GOT3 (cell line): Measurements from ENCODE around the gene KIAA0753.
A peak's percentile ranks its signal among the peaks of the same experiment; 100 is the strongest.
"Not testable (repeated sequence)": the region's sequence is repeated elsewhere in the genome, so short reads cannot be mapped to it uniquely, and the experiment has no call there.

Experiments
- DNase-seq: peaks from one replicate; lab custom pipeline; 2025; ENCODE audit warnings: mixed read lengths; lab: John Stamatoyannopoulos, UW

KIAA0753 gene

DNA sequence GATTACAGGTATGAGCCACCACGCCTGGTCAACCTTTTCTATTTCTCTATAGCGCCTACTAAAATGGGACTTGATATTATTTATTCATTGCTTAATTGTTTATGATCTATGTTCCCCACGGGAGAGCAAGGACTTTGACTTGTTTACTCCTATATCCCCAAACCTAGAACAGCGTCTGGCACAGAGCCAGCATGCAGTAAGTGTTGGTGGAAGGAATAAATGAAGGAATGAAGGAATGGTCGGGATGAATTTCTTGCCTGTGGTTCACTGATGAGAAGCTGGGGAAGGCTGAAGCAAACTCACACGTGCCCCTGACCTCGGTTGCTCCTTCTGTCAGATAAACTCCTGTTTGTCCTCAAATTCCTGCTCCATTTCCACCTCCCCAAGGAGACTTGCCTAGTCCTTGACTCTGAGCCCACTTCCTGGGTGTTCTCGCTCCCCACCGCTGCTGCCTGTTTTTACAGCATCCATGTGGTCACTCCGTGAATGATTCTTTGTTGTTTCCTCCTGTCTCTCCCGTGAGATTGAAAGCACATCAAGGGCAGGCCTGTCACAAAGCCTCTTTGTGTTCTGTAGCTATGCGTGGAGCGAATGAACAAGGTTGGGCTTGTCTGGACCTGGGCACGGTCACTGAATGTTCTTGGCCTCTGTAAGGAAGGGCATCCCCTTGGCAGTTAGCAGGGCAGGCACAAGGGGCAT lies 28.4 kb upstream of the KIAA0753 start:
- DNase-seq = no peak

DNA sequence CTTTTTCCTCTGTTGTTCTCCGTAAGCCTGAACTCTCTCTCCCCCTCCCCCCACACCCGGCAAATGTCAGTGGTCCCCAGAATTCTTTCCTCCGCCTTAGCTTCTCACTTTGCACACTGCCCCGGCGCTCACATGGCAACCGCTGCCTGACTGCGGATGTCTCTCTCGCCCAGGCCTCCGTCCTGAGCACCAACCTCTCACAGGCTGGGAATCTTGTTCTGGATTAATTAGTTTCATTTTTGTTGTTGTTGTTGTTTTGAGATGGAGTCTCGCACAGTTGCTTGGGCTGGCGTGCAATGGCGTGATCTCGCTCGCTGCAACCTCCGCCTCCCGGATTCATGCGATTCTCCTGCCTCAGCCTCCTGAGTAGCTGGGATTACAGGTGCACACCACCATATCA lies 27.7 kb upstream of the KIAA0753 start:
- DNase-seq = no peak

DNA sequence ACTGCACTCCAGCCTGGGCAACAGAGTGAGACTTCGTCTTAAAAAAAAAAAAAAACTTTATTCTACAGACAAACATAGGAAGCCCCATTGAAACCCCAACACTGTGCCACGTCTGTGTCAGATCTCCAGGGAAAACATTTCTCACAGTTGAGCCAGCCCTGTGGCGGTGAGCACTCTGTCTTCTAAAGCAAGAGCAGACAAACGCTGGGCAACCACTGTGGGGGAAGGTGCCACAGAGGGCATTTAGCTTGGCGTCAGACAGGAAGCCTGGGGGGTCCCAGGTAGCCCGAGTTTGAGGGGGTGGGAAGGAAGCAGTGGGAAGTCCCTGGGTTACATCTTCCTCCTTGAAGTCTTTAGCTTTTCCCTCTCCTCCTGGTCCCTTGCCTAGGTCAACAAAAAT lies 27.0 kb upstream of the KIAA0753 start:
- no peak for DNase-seq

DNA sequence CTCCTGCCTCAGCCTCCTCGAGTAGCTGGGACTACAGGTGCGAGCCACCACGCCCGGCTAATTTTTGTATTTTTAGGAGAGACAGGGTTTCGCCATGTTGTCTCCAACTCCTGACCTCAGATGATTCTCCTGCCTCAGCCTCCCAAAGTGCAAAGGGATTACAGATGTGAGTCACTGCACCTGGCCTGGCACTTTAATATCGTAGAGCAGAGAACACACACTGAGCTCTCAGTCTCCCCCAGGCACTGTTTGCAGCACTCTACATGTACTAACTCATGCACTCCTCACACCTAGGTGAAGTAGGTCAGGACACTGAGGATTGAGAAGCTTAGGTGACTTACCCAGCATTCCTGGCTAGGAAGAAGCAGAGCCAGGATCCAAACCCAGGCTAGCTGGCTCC lies 26.0 kb upstream of the KIAA0753 start:
- no peak for DNase-seq

DNA sequence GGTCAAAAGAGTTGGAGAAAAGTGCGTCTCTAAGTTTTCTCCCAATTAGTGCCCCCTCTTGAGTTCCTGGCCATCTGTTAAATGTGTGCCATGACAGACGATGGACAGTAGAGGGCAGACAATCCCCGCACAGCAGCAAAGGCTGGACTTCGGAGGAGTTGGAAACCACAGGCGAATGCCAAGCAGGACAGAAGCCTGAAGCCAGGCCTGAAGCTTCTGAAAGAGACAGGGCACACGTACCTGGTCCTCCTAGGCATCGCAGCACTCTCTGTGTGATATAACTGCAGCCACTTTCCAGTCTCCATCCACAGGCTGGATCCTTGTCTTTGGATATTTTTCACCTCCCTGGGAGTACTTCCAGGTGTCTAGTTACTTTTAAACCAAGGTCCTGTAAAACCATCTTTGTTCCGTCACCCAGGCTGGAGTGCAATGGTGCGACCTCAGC lies 25.6 kb upstream of the KIAA0753 start:
- DNase-seq = peak; percentile 14

DNA sequence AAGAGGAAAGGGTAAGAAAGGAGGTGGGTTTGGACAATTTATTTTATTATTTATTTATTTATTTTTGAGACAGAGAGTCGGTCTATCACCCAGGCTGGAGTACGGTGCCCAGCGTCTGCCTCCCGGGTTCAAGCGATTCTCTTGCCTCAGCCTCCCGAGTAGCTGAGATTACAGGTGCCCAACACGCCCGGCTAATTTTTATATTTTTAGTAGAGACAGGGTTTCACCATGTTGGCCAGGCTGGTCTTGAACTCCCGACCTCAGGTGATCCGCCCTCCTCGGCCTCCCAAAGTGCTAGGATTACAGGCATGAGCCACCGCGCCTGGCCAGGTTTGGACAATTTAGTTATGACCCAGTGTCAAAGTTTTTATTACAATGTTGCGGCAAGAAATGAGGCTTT lies 22.7 kb upstream of the KIAA0753 start:
- DNase-seq = not testable (repeated sequence)

DNA sequence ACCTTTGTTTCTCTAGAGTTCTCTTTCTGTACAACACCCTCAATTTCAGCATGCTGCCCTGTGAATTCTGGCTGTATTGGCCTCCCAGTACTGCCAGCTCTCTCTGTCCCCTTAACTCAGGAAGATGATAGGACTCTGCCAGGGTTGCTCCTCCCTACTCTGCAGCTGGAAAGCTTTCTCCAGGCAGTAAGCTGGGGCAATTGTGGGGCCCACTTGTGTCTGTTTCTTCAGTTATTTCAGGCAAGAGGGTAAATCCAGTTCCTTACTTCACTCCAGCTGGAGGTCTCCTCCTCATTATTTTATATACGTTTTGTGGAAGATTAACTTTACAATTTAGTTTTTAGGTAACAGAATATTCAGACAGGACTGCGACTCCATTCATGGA lies 20.9 kb upstream of the KIAA0753 start:
- DNase-seq = no peak

DNA sequence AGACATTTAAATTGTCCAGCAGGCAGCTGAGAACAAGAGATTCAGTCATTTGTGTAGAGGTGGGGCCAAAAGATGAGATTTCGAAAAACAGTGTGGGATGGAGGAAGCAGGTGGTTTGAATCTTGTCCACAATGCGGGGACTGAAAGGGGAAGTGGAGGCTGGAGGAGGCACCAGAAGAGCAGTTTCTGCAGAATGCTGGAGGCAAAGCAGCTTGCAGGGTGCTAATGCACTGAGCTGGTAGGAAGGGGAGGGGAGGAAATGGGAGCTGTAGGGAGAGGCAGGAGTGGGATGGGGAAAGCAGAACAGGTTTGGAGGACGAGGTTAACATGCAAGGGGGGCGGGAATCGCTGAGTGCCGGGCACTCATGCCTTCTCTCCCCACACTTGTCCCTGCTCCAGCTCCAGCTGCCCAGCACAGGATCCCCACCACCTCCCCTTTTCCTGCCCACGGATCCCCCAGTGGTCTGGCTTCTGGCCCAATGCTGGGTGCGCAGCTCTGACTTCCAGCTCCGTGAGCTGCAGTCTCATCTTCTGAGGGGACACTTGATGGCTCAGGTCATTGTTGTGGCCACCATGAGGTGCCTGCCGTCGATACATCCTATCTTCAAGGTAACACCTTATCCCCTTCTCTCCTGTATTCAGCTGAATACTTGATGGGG lies 20.4 kb upstream of the KIAA0753 start:
- DNase-seq = no peak

DNA sequence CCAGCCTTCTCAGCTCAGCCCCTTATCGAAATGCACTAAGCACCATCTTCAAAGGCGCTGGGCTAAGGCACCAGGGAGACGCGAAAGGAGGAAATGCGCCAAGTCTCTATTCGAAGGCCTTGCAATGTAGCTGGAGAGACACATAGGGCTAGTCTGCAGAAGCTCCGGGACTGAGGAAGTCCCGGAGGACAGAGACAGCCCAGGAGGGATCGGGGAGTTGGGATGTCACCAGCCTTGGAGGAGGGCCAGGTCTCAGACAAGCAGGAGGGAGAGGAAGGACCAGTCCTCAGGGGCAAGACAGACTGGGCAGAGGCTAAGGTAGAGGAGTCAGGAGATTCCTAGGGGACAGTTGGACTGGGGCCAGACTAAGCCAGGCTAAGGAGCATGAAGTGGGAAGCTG lies 19.6 kb upstream of the KIAA0753 start:
- DNase-seq = no peak

DNA sequence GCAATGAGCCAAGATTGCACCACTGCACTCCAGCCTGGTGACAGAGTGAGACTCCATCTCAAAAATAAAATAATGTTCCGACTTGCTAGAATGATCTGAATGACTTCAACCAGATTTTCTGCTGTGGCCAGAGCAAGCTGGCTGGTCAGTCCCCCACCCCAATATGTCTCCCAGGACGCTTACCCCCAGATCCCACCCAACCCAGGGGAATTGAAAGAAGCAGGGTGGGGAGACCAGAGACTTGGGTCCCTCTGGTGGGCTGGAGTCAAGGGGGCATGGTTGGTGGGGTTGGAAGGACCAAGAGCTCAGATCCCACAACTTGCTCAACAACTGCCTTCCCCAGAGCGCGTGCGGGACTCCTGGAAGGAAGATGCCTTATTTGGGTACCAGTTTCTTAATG lies 17.9 kb upstream of the KIAA0753 start:
- not testable (repeated sequence) for DNase-seq

DNA sequence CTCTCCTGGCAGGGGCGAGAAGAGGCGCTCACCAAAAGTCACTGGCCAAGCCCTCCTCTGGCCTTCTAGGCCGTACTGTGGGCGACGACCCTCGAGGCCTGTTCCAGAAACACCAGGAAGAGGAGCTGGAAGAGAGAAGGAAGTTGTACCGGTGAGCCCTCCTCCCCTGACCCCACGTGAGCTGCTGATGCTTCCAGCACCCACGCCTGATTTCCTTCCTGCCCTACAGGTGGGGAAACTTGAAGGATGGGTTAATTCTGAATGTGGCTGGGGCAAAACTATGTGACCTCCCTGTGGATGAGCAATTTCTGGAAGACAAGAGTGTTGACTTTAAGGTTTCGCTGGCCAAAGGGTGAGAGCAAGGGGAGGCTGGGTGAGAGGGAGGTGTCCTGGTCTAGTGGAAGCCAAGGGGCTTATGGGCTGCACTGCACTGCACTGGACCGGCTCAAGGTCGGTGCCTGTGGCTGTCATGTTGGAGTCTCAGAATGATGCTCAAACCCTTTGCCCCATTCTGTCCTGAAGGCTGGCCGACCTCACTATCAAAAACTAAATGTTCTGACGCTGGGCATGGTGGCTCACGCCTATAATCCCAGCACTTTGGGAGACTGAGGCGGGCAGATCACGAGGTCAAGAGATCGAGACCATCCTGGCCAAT lies 17.2 kb upstream of the KIAA0753 start:
- no peak for DNase-seq

DNA sequence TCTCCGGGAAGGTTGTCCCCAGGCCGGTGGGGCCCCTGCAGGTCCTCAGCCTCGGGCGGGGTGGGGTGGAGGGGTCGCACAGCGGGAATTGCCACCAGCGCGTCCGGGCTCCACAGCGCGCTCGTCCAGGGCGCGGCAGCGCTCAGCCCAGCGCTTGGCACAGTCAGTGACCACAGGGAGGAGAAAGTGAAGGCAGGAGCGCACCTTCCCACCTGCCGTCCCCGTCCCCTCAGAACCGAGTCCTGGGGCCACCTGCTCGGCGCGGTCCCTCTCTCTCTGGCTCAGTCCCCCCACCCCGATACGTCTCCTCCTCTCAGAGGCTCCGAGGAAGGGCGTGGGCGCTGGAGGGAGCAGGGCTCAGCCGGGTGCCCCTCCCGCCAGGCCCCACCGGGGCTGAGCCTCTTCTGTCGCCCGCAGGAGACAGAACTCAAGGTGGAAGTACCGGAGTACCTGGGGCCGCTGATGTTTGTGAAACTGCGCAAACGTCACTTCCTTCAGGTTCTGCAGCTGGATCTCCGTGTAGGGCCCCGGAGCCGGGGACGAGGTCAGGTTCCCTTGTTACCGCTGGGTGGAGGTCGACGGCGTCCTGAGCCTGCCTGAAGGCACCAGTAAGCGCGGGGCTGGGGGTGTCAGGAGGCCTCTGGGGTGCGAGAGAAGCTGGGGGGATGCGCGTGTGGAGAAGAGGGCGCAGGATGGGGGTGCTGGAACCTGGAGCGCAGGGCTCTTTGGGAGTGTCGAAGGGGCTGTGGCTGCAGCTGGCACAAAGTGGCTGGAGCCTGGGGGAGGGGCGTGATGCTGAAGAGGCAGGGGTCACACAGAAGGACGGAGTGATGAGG lies 16.5 kb upstream of the KIAA0753 start:
- not testable (repeated sequence) for DNase-seq

DNA sequence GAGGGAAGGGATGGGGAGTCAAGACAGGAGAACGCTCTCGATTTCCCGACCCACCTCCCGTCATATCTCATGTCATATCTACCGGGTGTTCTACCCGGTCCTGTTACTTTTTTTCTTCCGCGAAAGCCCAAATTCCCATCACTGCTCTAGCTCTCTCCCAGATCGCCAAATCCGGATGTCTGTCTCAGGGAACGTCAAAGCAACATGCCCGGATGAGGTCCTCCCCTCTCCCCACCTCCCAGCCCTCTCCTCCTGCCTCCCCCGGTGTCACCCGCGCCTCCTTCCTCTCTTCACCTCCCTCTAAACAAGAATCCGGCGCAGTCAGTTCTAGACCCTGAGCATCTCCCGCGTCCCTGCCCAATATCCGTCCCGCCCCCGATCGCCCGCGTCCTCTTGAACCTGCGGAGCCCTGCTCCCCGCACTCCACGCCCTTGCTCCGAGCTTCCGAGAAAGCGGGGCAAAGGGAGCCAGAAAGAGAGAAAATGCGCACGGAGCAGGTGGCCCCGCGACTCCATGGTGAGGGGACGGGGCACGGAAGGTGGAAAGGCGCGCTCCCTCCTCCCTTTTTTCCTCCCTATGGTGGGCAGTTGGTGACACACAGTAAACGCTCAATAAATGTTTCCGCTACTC lies 15.3 kb upstream of the KIAA0753 start:
- not testable (repeated sequence) for DNase-seq

DNA sequence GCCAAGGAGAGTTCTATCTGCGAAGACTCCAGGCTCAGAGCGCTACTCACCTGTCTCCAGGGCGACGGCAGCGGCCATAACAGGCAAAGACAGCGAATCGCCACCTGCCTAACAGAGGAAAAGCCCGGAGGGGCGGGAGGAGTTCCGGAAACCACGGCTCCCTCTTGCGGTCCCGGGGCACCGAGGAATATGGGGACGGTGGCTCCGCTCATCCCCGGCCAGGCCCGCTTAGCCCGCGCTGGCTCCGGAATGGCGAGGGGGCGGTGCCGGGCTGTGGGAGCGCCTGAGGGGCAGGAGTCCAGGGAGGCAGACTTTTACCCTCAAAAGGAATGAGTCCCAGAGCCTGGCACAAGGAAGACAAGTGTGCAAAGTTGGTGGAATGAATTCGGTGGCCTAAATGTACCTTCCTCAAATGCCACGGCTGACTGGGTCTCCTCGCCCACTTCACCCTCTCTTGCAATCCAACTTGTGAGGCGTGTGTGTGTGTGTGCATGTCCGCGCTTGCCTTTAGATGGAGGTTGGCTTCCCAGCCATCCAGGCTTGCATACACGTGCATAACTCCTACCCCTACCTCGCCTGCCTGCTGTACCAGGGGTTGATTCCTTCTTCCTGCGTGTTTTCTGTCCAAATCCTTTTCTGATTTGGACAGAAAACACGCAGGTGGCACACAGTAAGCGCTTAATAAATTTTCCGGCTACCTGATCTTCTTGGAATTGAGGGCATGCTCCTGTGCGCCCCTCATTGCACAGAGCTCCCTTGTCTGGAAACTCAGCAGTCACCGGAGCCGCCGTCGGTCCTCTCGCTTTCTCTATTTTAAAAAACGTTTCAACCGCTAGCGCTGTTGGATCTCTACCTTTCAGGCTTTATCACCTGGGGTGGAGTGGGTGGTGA lies 14.6 kb upstream of the KIAA0753 start:
- DNase-seq = no peak

DNA sequence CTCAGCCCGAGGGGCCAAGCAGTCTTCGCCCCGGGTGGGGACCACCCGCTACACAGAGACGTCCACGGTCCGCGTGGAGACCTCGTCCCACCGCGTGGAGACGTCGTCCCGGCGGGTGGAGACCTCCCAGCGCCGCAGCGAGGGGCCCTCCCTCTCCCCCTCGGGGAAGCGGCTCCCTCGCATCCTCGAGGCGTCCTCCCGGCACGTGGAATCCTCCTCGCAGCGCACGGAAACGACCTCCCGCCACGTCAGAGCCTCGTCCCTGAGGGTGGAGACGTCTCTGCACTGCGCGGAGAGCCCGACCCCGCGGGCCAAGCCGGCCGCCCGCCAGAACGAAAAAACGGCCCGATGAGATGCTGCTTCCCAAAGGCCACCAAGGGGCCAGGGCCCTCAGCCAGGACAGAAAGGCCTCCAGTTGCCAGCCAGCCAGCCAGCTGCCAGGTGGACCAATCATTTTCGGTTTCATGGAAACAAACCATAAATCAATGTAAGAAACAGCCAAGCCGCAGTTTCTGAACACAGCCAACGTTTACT lies 11.5 kb upstream of the KIAA0753 start:
- DNase-seq = no peak

DNA sequence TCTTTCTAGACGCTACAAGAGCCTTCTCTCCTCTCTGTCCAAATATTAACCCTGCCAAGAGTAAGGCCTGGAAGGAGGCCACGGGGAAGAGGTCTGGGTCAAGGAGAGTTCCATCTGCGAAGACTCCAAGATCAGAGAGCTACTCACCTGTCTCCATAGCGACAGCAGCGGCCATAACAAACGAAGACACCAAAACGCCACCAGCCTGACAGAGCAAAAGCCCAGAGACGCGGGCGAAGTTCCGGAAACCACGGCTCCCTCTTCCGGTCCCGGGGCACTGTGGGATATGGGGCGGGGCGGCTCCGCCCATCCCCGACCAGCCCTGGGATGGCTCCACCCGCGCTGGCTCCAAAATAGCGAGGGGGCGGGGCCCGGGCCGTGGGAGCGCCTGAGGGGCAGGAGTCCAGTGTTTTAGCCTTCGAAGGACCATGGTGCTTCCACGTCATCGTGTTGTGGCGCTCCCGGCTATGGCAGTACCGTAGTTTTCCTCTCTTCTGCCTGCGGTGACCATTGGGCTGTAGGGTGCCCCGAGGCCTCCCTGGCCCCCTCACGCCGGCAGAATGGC lies 10.9 kb upstream of the KIAA0753 start, which contains the start of the genes C17orf100 and MED31:
Gene C17orf100, plus strand, starts transcription at position 409 of the 565 bp plus-strand sequence. Its CDS starts 152 bp downstream, at position 561.
Gene MED31, minus strand, starts transcription at position 252 of the 565 bp plus-strand sequence. Its CDS starts 77 bp downstream, at position 175.
- DNase-seq = peak; percentile 86

DNA sequence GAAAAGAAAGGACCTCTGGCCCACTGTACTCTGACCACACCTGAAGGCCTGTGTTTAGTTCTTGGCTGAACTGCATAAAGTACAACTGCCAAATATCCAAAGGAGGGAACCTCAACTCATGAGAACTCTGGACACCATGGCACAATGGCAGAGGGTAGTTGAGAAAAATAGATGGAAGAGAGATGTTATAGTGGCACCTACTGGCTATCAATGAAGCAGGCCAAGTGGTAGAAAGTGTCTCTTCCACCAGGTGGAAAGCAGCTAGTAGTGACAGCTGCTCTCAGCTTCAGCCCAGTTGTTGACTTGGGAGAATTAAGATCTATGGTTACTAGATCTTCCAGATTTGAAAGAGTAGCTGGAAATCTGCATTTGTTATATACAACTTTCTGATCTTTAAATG lies 7.7 kb upstream of the KIAA0753 start:
- no peak for DNase-seq

DNA sequence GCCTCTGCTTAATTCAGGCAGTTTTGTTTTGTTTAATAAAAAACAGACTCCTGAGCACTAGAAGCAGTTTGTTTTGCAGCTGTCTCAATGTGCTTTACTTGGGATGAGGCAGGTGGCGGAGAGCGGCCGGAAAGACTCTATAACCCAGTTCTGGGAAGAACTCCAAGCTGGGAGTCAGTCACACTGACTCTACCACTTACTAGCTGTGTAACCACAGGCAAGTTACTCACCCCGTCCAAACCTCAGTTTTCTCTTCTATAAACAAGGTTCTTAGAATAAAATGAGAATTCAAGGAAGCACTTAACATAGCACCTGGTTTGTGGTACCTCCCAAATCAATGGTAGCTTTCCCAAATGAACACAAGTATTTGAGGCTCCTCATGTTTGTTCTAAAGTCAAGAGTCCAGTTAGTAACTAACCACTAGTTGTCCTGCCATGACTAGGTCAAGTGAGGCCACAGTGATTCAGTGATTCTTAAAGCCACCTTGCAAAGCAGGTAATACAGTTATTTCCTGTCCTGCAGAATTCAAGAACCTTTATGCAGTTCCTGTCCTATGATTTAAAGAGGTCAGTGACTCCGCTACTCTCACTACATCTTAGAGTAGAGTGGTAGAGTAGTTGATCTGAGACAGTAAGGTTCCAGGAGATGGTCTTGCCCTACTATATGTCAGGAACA lies 3.1 kb upstream of the KIAA0753 start:
- no peak for DNase-seq

DNA sequence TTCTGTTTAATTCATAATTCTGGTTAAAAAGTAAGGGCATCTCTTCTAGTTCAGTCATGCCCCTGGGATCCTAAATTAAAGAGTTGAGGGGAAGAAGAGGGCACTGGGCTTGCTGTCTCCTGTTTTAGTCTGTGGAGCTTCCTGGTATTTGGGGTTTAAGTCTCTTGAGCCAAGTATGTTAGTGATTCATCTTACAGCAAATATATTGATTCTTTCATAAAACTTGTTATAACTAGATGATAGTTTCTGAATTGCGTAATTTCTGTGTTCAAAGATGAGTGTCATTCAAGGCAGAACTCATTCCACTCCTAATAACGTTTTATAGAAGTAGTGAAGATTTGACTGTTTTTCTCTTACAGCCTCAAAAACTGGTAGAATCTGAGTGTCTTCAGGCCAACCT lies 2.1 kb upstream of the KIAA0753 start:
- no peak for DNase-seq
